HG03575 (cell line): ENCODE results near the gene ARL6IP4.

Experiments used
- ATAC-seq: cut with Tn5 transposase; IDR thresholded peaks from one replicate; pipeline ENCODE4 v1.9.1; 2021; ENCODE audit not compliant: unreplicated experiment, insufficient number of reproducible peaks, low FRiP score; ENCODE audit errors: extremely low read depth

ARL6IP4 gene

GRCh38 chr12:123026094-123026853 lies 45.8 kb downstream of the ARL6IP4 start:
- no peak for ATAC-seq

- no peak for ATAC-seq
Observed at GRCh38 chr12:123027726-123028445, 47.4 kb downstream of the ARL6IP4 start.

GRCh38 chr12:123028475-123028874 lies 48.0 kb downstream of the ARL6IP4 start:
- no peak for ATAC-seq

GRCh38 chr12:123029550-123029949 lies 49.1 kb downstream of the ARL6IP4 start:
- ATAC-seq = no peak

DNA sequence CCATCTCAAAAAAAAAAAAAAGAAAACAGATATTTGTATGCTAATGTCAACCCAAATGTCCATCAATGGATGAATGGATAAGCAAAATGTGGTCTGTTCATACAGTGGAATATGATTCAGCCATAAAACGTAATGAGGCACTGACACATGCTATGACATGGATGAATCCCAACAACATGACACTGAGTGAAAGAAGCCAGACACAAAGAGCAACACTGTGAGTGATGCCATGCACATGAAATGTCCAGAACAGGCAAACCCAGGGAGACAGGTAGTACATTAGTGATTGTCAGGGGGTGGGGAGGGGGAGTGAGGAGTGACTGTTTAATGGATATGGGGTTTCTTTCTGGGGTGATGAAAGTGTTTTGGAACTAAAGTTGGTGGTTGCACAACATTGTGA lies 50.2 kb downstream of the ARL6IP4 start:
- ATAC-seq = no peak

- no peak for ATAC-seq
Observed at GRCh38 chr12:123031171-123031845, 50.8 kb downstream of the ARL6IP4 start.
